NCI-H128 (cell line): ENCODE results near the gene CSNK1D.

Source experiments
- DNase-seq: peaks from one replicate; lab custom pipeline; 2025; ENCODE audit not compliant: unreplicated experiment; lab: John Stamatoyannopoulos, UW

Gene CSNK1D

GRCh38 chr17:82241183-82241925 is 32.1 kb downstream of the CSNK1D start:
- DNase-seq: no peak

DNA sequence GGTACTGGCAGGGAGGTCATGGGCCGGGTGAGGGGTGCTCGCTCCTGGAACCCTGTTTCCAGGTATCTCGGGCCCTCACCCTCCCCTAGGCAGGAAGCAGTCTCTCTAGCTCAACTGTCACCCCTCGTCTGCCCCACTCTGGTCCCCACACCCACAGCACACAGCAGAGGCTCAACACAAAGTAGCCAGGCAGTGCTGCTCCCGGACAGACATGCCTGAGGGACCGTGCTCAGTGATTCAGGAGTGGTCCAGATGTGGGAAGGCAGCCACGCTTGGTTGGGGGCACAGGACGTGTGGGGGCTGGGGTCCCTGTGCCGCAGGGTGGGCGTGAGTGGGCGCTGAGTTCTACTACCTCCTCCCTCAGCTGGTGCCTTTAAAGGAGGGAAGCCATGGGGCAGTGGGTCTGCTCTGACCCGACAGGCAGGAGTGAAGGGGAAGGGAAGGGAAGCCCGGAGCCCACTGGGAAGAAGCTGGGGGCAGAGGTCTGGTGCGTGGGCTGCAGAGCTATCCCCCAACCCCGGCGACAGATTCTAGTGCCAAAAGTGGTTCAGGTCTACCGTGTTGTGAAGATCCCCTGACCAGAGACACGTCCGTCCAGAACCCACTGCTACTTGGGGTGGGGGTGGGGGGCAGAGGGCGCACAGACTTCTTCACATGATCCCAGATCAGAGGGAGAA is 32.9 kb downstream of the CSNK1D start:
- no peak for DNase-seq

DNA sequence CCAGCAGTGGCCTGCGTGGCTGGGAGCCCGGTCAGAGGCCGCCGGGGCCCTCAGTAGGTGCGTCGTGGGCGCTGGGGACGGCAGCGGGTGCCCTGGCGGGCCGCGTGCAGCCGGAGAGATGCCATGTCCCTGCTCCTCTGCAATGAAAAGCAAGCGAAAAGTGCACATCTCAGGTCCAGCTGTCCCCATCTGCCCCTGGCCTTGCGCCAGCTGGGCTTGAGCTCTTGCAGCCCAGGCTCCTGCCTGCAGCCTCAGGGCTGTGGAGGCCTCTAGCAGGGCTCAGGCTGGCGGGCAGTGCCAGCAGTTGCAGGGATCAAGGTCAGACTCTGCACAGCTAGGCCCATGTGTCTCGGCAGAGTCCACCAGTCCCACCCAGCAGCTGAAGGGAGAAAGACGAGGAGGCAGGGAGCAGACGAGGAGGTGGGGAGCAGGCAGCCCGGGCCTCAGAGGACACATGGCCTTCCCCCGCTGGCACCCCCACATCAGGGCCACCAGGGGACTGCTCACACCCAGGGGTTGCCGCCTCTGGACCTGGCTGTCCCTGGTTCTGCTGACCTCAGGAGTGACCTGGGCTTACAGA is 33.5 kb downstream of the CSNK1D start:
- no peak for DNase-seq

DNA sequence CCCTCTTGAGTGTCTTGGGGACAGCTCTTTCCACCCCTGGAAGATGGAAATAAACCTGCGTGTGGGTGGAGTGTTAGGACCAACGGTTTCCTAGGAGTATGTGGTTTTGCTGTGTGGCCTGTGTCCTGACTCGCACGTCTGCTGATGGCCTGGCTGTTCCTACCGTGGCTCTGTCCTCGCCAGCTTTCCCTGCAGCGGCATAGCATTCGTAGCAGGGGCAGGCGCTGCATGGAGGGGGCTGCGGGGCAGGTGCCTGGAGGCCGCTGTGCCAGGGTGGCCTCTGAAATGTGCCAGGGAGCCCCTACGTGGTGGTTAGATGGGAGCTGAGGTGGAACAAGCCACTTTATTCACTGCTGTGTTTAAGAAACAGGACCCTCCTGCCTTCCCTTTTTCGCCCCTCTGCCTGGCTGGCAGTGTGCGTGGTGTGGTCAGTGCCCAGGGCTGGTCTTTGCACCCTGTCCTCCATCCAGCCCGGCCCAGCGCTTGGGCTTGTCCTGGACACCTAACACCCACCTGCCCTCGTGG is 34.0 kb downstream of the CSNK1D start:
- no peak for DNase-seq

DNA sequence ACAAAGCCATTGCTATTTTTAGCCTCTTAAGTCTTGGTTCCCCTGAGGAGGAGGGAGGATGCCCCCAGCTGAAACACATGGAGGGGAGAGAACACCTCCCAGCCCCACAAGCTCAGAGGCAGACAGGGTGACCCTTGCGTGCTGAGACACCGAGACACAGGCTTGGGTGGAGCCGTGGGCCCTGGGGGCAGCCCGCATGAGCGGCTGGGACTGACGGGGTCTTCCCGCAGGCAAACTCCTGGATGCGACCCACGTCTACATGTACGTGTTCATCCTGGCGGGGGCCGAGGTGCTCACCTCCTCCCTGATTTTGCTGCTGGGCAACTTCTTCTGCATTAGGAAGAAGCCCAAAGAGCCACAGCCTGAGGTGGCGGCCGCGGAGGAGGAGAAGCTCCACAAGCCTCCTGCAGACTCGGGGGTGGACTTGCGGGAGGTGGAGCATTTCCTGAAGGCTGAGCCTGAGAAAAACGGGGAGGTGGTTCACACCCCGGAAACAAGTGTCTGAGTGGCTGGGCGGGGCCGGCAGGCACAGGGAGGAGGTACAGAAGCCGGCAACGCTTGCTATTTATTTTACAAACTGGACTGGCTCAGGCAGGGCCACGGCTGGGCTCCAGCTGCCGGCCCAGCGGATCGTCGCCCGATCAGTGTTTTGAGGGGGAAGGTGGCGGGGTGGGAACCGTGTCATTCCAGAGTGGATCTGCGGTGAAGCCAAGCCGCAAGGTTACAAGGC is 34.9 kb downstream of the CSNK1D start:
- DNase-seq: no peak

- DNase-seq: no peak
Measured at GRCh38 chr17:82237746-82238471, 35.6 kb downstream of the CSNK1D start.

GRCh38 chr17:82237083-82237745 is 36.3 kb downstream of the CSNK1D start:
- DNase-seq: no peak

DNA sequence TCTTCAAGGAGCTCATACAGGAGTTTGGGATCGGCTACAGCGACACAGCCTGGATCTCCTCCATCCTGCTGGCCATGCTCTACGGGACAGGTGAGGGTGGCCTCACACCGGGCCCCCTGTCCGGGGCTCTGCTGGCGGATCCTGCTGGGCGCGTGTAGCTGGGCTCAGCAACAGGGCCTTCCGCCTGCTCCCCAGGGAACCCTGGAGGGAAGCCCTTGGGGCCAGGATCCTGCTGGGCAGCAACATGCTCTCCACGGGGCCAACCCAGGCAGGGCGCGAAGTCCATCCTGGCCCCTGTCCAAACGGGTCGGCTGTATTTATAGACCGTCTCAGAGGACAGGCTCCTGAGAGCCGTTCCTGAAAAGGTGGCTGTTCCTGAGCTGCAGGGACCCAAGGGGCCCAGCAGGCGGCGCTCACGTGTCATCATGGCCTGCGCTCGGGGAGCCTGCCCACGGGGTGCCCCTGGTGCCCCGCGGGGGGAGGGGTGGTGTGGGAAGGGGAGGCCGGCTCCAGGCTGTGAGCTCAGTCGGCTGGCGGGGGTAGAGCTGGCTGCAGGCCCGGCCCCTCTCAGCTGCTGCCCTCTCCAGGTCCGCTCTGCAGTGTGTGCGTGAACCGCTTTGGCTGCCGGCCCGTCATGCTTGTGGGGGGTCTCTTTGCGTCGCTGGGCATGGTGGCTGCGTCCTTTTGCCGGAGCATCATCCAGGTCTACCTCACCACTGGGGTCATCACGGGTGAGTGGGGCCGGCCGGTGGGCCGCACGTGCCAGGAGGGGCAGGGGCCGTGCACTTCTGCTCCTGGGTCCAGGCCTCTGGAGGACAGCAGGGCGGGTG is 37.1 kb downstream of the CSNK1D start:
- DNase-seq: no peak

DNA sequence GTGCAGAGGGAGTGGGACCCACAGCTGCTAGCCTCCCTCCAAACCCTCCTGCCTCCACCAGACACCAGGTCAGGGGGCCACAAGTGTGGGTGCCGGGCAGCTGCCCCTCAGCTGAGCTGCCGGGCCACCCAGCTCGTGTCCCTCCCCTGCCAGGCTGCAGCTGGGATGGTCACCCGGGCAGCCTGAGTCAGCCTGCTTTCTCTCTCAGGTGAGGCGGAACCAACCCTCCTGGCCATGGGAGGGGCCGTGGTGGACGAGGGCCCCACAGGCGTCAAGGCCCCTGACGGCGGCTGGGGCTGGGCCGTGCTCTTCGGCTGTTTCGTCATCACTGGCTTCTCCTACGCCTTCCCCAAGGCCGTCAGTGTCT is 37.7 kb downstream of the CSNK1D start:
- no peak for DNase-seq

- no peak for DNase-seq
Measured at GRCh38 chr17:82235056-82235774, 38.3 kb downstream of the CSNK1D start.

- no peak for DNase-seq
Measured at GRCh38 chr17:82234211-82235055, 39.1 kb downstream of the CSNK1D start.

DNA sequence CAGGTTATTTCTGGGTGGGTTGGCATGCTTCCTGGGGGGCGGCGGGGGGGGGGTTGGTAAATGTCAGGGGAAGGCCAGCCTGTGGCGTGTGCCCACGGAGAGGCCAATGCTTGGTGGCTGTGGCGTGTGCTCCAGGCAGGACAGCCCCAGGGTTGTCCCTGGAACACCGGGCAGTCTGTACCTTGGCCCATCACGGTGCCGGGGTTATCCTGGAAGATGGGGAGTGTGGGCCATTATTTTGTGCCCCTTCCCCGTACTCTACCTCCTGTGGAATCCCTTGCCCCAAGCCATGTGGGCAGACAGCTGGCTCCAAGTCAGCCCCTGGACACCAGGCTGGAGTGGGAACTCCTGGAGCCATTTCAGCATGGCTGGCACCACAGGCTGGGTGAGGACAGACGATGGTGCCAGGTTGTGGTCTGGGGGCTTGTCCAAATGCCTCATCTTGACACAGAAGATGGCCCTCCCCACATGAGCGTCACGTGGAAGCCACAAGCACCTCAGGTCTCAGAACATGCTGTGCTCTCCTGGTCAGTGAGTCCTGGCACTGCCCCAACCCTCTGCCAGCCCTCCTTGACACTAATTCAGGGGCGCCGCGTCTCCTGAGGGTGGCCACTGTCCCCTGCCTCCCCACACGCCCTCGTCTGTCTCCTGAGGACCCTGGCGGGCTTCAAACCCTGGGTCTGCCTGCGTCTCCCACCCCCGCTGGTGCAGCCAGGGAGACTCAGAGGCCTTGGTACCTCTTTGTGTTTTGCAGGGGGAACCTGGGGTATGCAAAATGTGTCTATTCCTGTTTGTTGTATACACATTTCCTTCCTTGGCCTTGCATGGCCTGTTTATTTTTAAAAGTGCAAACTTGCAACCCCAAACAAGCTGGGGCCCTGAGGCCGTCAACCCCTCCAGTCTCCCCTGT is 40.4 kb downstream of the CSNK1D start:
- DNase-seq: no peak

- DNase-seq: no peak
Measured at GRCh38 chr17:82232322-82232820, 41.1 kb downstream of the CSNK1D start.

- no peak for DNase-seq
Measured at GRCh38 chr17:82231562-82232321, 41.8 kb downstream of the CSNK1D start.

- DNase-seq: no peak
Measured at GRCh38 chr17:82231312-82231561, 42.3 kb downstream of the CSNK1D start.

DNA sequence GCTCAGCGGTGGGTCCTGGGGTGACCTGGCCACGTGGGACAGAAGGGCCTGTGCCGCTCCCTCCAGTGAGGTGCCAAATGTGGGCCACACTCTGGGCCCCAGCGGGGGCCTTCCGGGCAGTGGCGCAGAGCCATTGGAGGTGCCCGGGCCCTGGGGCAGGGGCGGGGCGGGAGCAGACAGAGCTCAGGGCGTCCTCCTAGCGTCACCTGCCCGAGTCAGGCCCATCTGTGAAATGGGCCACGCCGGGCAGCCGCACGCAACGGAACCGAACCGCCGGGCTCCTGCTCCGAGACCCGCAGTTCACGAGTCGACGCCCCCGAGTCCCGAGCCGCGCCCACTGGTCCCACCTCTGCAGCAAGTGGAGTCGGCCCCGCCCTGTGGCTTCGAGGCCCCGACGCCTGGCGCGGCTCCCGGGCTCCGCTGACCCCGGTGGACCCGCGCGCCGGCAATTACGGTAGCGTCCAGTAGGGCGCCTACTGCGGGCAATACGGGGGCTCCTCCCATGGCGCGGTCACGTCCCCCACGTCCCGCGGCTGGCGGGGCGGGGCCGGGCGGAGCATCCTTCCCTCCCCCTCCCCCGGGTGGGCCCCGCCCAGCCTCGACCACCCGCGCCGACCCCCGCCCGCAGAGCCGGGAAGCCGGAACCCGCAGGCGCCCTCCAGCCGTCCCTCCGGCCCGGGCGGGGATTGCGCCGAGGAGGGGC is 42.7 kb downstream of the CSNK1D start:
- DNase-seq: no peak
